CD4-positive, CD25-positive, alpha-beta regulatory T cell (primary cell): Measurements from ENCODE around the gene CHRD. TPM values are rescaled to one million over a fixed set of nuclear protein-coding genes. Genes with fewer than 3 reads are reported as not detected.
A peak's percentile ranks its signal among the peaks of the same experiment; 100 is the strongest.

Experiments used
- ATAC-seq, 2 donors: fragments of 150-1000 bp; cut with Tn5 transposase; one replicate each; pipeline ENCODE4 v1.10.0; 2021; ENCODE audit warnings: low read depth in 2 of 2, moderate number of reproducible peaks in 2 of 2, moderate library complexity in 1 of 2
- DNase-seq, 3 donors: peaks; one replicate each; pipeline versions ENCODE4 v3.0.0 to v3.0.0-alpha.2; 2012 to 2022; ENCODE audit warnings: mixed read lengths in 1 of 3
- H3K27ac ChIP-seq: one replicate; pipeline ENCODE4 v1.7.0; 2013; ENCODE audit warnings: mild to moderate bottlenecking, low read length; ENCODE audit not compliant: insufficient read depth, poor library complexity, severe bottlenecking
- H3K27me3 ChIP-seq: one replicate; pipeline ENCODE4 v1.7.0; 2013; ENCODE audit warnings: low read length; ENCODE audit not compliant: control insufficient read depth, insufficient read depth
- H3K36me3 ChIP-seq: one replicate; pipeline ENCODE4 v1.7.0; 2013; ENCODE audit warnings: mild to moderate bottlenecking, low read length, moderate library complexity; ENCODE audit not compliant: control insufficient read depth, insufficient read depth
- H3K4me1 ChIP-seq: 2 replicates; pipeline ENCODE4 v1.7.0; 2013; ENCODE audit warnings: mild to moderate bottlenecking, low read length; ENCODE audit not compliant: insufficient read depth, control insufficient read depth, poor library complexity, severe bottlenecking
- H3K4me3 ChIP-seq: one replicate; pipeline ENCODE4 v1.7.0; 2013; ENCODE audit warnings: low read depth, mild to moderate bottlenecking, low read length, moderate library complexity
- H3K9me3 ChIP-seq, 2 experiments: 1 replicate in 1 of 2; 2 replicates in 1 of 2; pipeline ENCODE4 v1.7.0; 2013; ENCODE audit warnings: low read length in 2 of 2, mild to moderate bottlenecking in 1 of 2, moderate library complexity in 1 of 2; ENCODE audit not compliant: control insufficient read depth in 2 of 2
- H3K27ac Mint-ChIP-seq, 3 donors: one replicate each; pipeline ENCODE4 v1.8.0; 2020 to 2022; ENCODE audit warnings: mild to moderate bottlenecking in 3 of 3, mixed read lengths in 3 of 3, moderate library complexity in 2 of 3
- H3K27me3 Mint-ChIP-seq: one replicate; pipeline ENCODE4 v1.8.0; 2022; ENCODE audit warnings: mild to moderate bottlenecking, mixed read lengths
- H3K36me3 Mint-ChIP-seq: one replicate; pipeline ENCODE4 v1.8.0; 2020; ENCODE audit warnings: mixed read lengths
- H3K4me1 Mint-ChIP-seq, 4 donors: one replicate each; pipeline ENCODE4 v1.8.0; 2020 to 2022; ENCODE audit warnings: mixed read lengths in 4 of 4, mild to moderate bottlenecking in 1 of 4
- H3K4me3 Mint-ChIP-seq, 4 donors: one replicate each; pipeline ENCODE4 v1.8.0; 2020 to 2022; ENCODE audit warnings: mild to moderate bottlenecking in 4 of 4, mixed read lengths in 4 of 4, moderate library complexity in 3 of 4
- H3K9me3 Mint-ChIP-seq, 7 donors: one replicate each; pipeline ENCODE4 v1.8.0; 2020 to 2022; ENCODE audit warnings: mixed read lengths in 7 of 7, mild to moderate bottlenecking in 3 of 7, moderate library complexity in 2 of 7
- polyA plus RNA-seq, 4 donors: library from polyadenylated mRNA; unstranded; fragments of 300-500 nt; fragmentation: Illumina TruSeq; gene quantifications; one replicate each; pipeline ENCODE4 v1.2.3, GENCODE V29; 2021
- total RNA-seq: library from RNA; stranded (reverse); gene quantifications from one replicate; pipeline ENCODE4 v1.2.3, GENCODE V29; 2022

CHRD gene
- total and polyA plus RNA-seq, 5 donors from 2014 or later: not detected

- H3K27me3 ChIP-seq: peaks cover 2% of the 10 kb centered on the region
Measured at GRCh38 chr3:184389384-184389783, 9.5 kb downstream of the CHRD start.

GRCh38 chr3:184389935-184390528, 10.2 kb downstream of the CHRD start:
- Histone ChIP-seq H3K27ac (no peak overlapping the region), H3K9me3 (no peaks in the 10 kb centered on the region), H3K4me3 (no peak overlapping the region), H3K36me3 (no peaks in the 10 kb centered on the region), H3K4me1 (no peaks in the 10 kb centered on the region), H3K27me3 (peaks cover 2% of the 10 kb centered on the region)
- no peak for DNase-seq
- H3K4me3 Mint-ChIP-seq: no peak overlapping the region
- ATAC-seq: no peak
- H3K4me1 Mint-ChIP-seq: no peaks in the 10 kb centered on the region
- H3K27me3 Mint-ChIP-seq: peaks cover 17% of the 10 kb centered on the region
- H3K9me3 Mint-ChIP-seq: peaks cover 0 to 1% (median 0%) of the 10 kb centered on the region in 7 donors
- no peaks in the 10 kb centered on the region for H3K36me3 Mint-ChIP-seq
- peak overlapping the region in 2 of 3 donors; percentile 7 to 92 for H3K27ac Mint-ChIP-seq

More at GRCh38 chr3:184389384-184389783, 9.5 kb downstream of the CHRD start:
- Mint-ChIP-seq H3K27ac (no peak overlapping the region), H3K27me3 (peaks cover 17% of the 10 kb centered on the region), H3K4me3 (no peak overlapping the region), H3K9me3 (peaks cover 0 to 1% (median 0%) of the 10 kb centered on the region in 7 donors), H3K36me3 (no peaks in the 10 kb centered on the region), H3K4me1 (no peaks in the 10 kb centered on the region)
- Histone ChIP-seq H3K4me1 (no peaks in the 10 kb centered on the region), H3K27ac (no peak overlapping the region), H3K9me3 (no peaks in the 10 kb centered on the region), H3K36me3 (no peaks in the 10 kb centered on the region), H3K4me3 (no peak overlapping the region)
- DNase-seq: no peak
- no peak for ATAC-seq

- H3K4me1 Mint-ChIP-seq: no peaks in the 10 kb centered on the region
- no peaks in the 10 kb centered on the region for H3K36me3 Mint-ChIP-seq
- Histone ChIP-seq H3K27me3 (peaks cover 2% of the 10 kb centered on the region), H3K4me1 (no peaks in the 10 kb centered on the region), H3K27ac (no peak overlapping the region), H3K4me3 (no peak overlapping the region), H3K9me3 (no peaks in the 10 kb centered on the region), H3K36me3 (no peaks in the 10 kb centered on the region)
- no peak overlapping the region for H3K4me3 Mint-ChIP-seq
- H3K27me3 Mint-ChIP-seq: peaks cover 21% of the 10 kb centered on the region
- H3K9me3 Mint-ChIP-seq: no peaks in the 10 kb centered on the region
- no peak for DNase-seq
- H3K27ac Mint-ChIP-seq: no peak overlapping the region
- ATAC-seq: no peak
Measured at GRCh38 chr3:184391266-184391665, 11.4 kb downstream of the CHRD start.

GRCh38 chr3:184395320-184395660, 15.4 kb downstream of the CHRD start:
- no peak overlapping the region for H3K4me3 Mint-ChIP-seq
- H3K27me3 ChIP-seq: peaks cover 2% of the 10 kb centered on the region
- H3K27ac ChIP-seq: no peak overlapping the region
- H3K27ac Mint-ChIP-seq: no peak overlapping the region
- H3K9me3 Mint-ChIP-seq: no peaks in the 10 kb centered on the region
- H3K36me3 Mint-ChIP-seq: no peaks in the 10 kb centered on the region
- DNase-seq (no peak), ATAC-seq (no peak)
- peaks cover 29% of the 10 kb centered on the region for H3K27me3 Mint-ChIP-seq
- H3K4me1 ChIP-seq: no peaks in the 10 kb centered on the region
- H3K4me1 Mint-ChIP-seq: no peaks in the 10 kb centered on the region
- no peaks in the 10 kb centered on the region for H3K9me3 ChIP-seq
- no peaks in the 10 kb centered on the region for H3K36me3 ChIP-seq
- H3K4me3 ChIP-seq: no peak overlapping the region

- Mint-ChIP-seq H3K36me3 (no peaks in the 10 kb centered on the region), H3K4me3 (no peak overlapping the region), H3K4me1 (no peaks in the 10 kb centered on the region), H3K27ac (no peak overlapping the region), H3K27me3 (peaks cover 38% of the 10 kb centered on the region), H3K9me3 (no peaks in the 10 kb centered on the region)
- Histone ChIP-seq H3K27ac (no peak overlapping the region), H3K4me3 (no peak overlapping the region), H3K9me3 (no peaks in the 10 kb centered on the region), H3K36me3 (no peaks in the 10 kb centered on the region), H3K4me1 (no peaks in the 10 kb centered on the region), H3K27me3 (no peaks in the 10 kb centered on the region)
- no peak for DNase-seq
- no peak for ATAC-seq
Measured at GRCh38 chr3:184399410-184399809, 19.6 kb downstream of the CHRD start.

- ATAC-seq (no peak), DNase-seq (no peak)
- Histone ChIP-seq H3K27ac (no peak overlapping the region), H3K36me3 (no peaks in the 10 kb centered on the region), H3K4me1 (no peaks in the 10 kb centered on the region), H3K27me3 (no peaks in the 10 kb centered on the region), H3K4me3 (no peak overlapping the region), H3K9me3 (no peaks in the 10 kb centered on the region)
- Mint-ChIP-seq H3K36me3 (no peaks in the 10 kb centered on the region), H3K4me3 (no peak overlapping the region), H3K9me3 (no peaks in the 10 kb centered on the region), H3K27ac (no peak overlapping the region), H3K4me1 (no peaks in the 10 kb centered on the region), H3K27me3 (peaks cover 29% of the 10 kb centered on the region)
Measured at GRCh38 chr3:184405075-184406030, 25.5 kb downstream of the CHRD start.

- no peak overlapping the region for H3K4me3 Mint-ChIP-seq
- H3K27ac Mint-ChIP-seq: no peak overlapping the region
- no peaks in the 10 kb centered on the region for H3K36me3 Mint-ChIP-seq
Measured at GRCh38 chr3:184409331-184409926, 29.6 kb downstream of the CHRD start.

More at GRCh38 chr3:184409331-184409926, 29.6 kb downstream of the CHRD start:
- no peaks in the 10 kb centered on the region for H3K4me1 Mint-ChIP-seq
- DNase-seq (no peak), ATAC-seq (no peak)
- Histone ChIP-seq H3K4me3 (no peak overlapping the region), H3K9me3 (no peaks in the 10 kb centered on the region), H3K4me1 (no peaks in the 10 kb centered on the region), H3K27me3 (no peaks in the 10 kb centered on the region), H3K27ac (no peak overlapping the region), H3K36me3 (no peaks in the 10 kb centered on the region)
- peaks cover 9% of the 10 kb centered on the region for H3K27me3 Mint-ChIP-seq
- H3K9me3 Mint-ChIP-seq: peaks cover 0 to 2% (median 0%) of the 10 kb centered on the region in 7 donors
